Posterior vena cava (tissue), 2 donors: Measurements from ENCODE around the gene SLC35E1. TPM values are rescaled to one million over a fixed set of nuclear protein-coding genes. Genes with fewer than 3 reads are reported as not detected.

Experiments
- DNase-seq: peaks from one replicate; pipeline ENCODE4 v3.0.0-alpha.2; 2020; ENCODE audit warnings: low spot score
- intact Hi-C, 2 donors: fragments of 100-400 bp; cut with DNase I; formaldehyde crosslinking; loops; one replicate each; pipeline versions ENCODE4 v1.14.1 to v1.14.2; 2022 to 2023
- total RNA-seq, 2 donors: library from RNA; stranded (reverse); fragmentation: NEBNext Ultra II Directional; extraction: Animal tissue kit (Norgen Biotek cat#: 25700); gene quantifications; one replicate each; pipeline ENCODE4 v1.2.1, GENCODE V29; 2021
- donor health status: DM: yes; HTN: yes; CAD: no.
- donor health status: DM: yes; HTN: yes; CAD: no.

The SLC35E1 gene
- total RNA-seq, 2 donors from 2014 or later: 30.8 to 33.6 TPM

DNA sequence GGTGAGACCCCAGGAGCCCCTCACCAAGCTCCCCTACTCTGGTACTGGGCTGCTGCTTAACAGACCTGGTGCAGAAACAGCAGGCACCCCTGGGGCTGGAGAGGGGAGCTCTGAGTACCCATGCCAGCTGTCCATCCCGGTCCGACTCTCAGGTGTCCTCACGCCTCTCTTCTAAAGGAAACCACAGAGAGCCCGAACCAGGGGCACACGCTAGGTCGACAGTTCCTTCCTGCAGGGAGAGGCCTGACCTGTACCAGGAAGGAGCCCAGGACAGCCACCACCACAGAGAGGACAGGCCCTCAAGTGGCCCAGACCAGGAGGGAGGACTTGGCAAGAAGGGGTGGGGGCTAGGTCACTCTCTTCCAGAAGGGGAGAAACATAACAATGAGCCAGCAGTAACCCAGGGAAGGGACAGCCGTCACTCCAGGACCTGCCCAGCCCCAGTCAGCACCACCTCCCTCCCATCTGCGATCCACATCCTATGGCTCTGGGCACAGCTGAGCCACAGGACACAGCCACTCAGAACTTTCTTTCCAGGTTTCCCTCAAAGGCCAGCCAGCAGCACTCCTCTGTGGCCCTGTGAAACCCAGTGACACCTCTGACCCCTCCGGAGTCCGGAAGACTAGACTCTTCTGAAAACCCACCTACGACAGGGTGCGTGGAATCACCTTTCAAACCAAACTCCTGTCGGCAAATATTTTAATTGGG, 13.0 kb upstream of the SLC35E1 start:
- no peak for DNase-seq
- intact Hi-C loops: no loop called here

DNA sequence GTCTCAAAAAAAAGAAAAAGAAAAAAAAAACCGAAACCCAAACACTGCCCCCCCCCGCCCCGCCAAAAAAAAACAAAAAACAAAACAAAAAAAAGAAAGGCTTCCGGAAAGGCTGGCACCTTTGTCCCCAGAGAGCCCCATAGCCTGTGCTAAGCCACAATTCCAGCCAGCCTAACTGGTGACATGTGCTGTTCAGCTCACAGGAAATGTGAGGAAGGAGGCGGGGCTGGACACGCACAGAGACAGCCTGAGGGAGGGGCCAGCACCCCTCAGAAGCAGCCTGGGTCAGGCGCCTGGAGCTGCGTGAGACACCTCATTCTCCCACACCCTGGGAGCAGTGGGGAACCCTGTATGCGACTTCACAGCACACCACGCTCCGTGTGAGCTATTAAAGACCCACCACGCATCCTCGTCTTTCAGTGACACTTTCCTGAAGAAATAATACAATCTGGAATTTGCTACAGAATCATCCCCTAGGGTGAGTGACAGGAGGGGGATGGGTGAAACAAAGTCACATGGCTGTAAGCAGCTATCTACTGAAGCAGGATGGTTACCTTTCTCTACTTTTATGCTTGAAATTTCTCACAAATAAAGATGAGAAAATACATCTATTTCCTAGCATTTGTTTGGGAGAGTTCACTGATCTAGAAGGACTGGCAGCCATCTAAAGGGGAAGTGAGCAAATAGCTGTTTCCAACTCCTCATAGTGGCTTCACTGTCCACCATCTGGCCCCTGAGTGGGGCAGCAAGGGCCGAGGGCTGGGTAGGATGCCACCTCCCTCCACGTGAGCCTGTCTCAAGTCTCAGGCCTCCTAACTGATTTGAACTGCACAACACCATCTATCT, 12.3 kb upstream of the SLC35E1 start:
- peak; percentile 92 for DNase-seq
- intact Hi-C loops: no loop called here

DNA sequence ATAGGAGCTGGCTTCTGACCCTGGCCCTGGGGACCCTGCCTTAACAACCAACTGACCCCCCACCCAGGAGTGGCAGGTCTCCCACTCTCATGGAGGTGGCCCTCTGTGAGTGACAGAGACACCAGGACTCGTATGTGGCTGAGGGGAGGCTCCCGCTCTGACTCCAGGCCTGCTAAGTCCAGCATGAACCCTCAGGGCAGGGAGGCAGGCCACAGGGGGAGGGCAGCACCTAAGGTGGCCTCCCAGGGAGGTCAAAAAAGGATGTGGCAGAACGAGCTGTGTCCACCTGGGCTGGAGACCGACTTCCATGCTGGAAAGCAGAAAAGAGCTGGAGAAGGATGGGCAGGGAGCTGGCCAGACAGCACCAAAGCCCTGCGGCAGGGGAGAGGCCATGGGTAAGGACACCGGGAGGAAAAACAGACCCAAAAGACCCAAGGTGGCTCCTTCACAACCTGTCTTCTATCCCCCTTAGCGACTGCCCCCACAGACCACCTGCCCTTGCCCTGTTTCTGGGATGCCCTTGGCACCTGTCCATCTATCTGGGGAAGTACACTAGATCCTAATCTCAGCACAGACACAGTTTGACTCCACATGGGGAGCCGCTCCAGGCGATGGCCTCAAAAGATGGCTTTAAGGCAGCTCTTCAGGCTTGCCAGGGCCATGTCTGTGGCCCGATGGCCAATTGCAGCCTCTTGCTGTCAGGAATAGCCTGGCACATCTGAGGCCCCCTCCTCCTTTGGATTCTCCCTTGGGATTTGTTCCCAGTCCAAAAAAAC, 10.5 kb upstream of the SLC35E1 start:
- intact Hi-C loops: no loop called here
- no peak for DNase-seq

DNA sequence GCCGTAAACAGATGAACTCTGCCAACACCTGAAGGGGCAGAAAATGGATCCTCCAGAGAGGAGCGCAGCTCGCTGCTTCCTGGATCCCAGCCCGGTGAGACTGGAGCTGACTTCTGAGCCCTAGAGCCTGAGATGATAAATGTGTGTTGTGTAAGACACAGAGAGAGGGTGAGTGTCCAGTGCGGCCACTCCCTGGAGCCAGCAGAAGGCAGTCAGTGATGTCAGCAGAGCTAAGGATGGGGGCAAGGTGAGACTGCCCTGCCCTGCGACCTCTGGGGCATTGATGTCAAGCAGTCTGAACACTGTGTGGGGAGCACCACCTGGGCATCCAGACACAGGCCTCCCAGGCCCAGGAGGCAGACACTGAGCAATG, 9.7 kb upstream of the SLC35E1 start:
- peak; percentile 84 for DNase-seq
- intact Hi-C loops: no loop called here

DNA sequence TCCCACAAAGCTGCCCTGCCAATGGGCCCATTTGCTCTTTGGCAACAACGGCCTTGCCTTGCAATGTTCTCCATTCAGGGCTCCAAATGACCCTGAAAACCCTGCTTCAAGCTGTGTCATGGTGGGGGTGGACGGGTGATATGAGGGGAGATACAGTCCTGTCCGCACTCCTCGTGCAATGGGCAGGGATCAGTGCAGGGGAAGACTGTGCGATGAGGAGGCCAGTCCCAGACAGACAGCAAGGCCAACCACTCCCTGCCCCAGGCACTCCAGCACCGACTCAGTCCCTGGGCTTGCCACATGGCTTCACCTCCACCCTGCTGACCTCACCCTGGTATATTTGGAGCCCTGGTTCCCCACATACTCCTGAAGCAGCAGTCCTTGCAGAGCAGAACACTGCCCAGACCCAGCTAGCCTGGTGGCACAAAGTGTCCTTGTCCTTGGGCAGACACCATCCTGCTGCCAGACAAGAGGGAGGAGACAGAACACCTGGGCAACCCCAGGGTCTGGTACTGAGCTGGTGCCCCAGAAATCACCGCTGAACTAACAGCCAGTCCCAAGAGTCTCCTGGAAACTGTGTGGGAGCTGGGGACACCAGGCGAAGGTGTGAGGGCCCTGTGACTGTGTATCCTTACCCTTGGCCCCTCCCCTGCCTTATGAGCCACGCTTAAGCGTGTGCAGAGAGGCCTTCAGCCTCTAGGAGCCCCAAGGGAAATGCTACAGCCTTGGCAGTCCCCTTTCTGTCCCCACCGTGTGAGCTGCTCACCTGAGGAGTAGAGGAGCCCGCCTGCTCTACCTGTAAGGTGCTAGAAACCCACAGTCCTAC, 9.1 kb upstream of the SLC35E1 start:
- intact Hi-C loops: no loop called here
- no peak for DNase-seq

DNA sequence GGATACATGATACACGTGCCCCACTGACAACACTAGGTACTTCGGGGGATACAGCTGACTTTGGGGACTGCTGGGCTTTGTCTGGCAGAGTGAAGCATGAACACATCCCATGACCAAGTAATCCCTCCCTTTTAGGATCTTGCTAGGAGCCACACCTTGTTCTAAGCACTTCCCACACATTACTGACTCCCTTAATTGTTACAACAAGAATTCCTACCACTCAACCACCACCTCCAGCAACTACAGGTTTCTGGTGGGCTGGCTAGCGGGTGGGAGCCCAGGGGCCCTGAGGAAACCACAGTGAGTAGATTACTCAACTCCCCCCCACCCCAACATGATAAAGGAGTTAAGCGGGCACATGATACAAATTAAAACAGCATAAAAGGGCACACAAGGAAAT, 7.2 kb upstream of the SLC35E1 start:
- no peak for DNase-seq
- intact Hi-C loops: loop anchor here (10.0 kb wide), 1 partner anchor 45 kb away; the partner anchor contains the start of gene MED26 (in 2 of the 2)

DNA sequence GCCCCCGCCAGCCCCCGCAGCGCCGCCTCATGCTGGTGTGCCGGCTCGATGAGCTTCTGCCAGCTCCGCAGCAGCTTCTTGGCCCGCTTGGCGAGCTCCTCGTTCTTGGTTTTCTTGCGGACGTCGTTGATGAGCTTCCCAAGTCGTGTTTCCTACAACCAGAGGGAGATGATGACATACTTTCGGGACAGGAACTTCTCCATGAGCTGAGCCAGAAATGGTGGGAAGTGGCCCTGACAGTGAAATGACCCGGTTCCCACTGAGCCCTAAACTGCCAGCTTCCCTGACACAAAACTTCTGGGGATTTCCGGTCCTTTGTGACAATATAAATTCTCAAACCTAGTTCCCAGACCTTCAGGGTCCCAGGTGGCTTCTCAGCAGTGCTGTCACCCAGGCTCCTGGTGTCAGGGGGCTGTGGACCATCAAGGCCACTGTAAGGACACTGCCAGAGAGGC, 5.3 kb upstream of the SLC35E1 start:
- intact Hi-C loops: loop anchor here (10.0 kb wide), 1 partner anchor 47 kb away; the partner anchor contains the start of gene MED26 (in 2 of the 2)
- no peak for DNase-seq

DNA sequence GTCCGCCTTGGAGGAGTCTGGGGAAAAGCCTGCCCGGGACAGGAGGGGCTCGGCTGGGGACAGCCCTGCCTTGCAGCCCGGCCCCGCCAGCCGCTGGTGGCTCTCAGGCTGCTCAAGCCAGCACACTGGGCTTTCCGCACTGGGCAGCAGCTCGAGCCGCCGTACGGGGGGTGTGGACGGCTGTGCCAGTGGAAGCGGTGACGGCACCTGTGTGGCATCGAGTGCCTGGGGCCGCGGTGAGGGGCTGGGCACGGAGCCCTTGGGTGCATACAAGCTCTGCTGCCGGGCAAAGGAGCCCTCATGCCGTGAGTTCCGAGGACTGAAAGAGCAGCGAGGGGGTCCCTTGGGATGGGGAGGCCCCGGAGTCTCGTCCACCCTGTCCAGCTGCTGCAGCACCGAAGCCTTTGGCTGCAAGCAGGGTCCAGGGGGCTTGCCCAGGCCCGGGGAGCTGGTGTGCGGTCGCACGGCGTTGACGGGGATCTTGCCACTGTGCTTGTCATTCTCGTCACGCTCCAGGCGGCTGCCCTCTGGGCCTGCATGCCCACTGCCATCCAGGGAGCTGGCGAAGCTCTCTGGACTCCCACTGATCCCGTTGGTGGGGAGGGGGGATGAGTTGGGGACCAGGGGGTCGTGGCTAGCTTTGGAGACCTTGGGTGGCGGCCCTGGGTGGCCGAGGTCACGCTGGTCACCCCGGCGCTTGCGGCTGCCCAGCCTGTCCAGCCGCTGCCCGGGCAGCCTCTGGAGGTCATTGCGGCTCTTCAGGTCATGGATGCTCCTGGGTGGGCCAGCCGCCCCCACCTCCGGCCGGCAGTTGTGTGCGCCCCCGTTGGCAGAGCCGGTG, 4.7 kb upstream of the SLC35E1 start:
- intact Hi-C loops: loop anchor here (10.0 kb wide), 1 partner anchor 48 kb away; the partner anchor contains the start of gene MED26 (in 2 of the 2)

DNA sequence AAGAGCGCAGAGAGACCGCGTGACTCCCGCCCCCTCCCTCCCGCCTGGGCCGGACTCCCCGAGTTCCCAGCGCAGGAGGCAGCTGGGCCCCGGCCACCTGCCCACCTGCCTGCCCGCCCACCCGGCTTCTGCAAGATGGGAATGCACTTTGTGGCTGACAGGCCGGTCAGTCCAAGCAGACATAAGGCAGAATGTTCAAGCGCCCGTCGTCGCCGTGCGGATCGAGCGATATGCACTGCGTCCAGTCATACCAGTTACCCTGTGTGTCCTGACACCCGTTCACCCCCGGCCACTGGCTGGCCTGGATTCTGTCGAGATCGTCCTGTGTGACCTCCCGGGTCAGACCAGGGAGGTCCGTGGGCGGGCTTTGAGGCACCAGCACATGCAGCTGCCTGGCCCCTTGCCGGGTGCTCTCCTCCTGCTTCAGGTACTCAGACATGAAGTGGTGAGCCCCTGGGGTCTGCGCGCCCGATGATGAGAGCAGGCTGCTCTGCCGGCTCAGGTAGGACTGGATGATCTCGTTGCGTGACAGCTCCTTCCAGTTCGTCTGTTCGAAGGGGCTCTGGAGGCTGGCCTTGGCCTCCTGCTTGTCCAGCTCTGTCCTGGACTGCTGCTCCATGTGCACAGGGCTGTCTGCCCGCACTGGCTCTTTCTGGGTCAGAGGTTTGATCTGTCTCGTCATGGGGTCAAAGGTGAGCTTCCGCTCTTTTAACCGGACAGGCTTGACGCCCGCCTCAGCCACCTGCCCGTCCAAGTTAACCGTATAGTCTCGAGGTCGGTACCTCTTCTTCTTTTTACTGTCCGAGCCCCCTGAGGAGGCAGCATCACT, 3.9 kb upstream of the SLC35E1 start:
- intact Hi-C loops: loop anchor here (10.0 kb wide), 1 partner anchor 49 kb away; the partner anchor contains the start of gene MED26 (in 2 of the 2)
- no peak for DNase-seq

More for the DNA sequence above, 4.7 kb upstream of the SLC35E1 start:
- DNase-seq: no peak

DNA sequence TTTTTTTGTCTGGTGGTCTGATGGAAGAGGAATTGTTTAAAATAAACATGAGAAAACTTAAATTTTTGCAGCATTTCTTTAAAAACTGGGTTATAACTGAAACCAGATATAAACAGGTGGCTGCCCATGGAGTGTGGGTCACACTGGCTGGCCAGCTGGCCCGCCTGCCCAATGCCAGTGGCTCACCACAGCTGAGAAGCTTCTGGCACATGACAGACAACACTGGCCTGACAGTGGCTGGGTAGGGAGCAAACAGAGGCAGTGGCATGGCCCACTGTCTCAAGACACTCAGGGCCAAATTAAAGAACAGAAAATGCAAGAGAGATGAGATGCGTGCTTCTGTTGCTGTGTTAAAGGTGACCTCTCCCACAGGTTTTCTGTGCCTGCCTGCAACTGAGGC, 3.1 kb upstream of the SLC35E1 start:
- no peak for DNase-seq
- intact Hi-C loops: loop anchor here (10.0 kb wide), 1 partner anchor 50 kb away; the partner anchor contains the start of gene MED26 (in 2 of the 2)

DNA sequence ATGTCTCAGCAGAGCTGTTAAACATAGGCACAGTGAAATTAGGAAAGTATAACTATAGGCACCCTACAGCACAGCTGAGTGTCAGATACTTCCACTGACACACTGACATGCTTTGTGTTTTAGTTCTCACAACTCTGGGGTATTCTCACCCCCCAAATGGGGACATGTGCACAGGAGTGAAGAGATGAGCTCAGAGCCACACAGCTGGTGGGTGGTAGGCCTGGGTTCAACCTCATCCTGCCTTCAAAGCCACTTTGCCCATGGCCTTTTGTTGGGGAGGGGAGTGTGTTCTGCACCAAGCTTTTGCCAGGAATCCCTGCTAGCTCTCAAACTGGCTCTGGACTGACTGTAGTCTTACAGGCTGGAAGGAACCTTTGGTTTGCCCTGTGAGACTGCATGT, 1.7 kb upstream of the SLC35E1 start:
- intact Hi-C loops: loop anchor here (10.0 kb wide), 1 partner anchor 51 kb away; the partner anchor contains the start of gene MED26 (in 2 of the 2)
- no peak for DNase-seq

DNA sequence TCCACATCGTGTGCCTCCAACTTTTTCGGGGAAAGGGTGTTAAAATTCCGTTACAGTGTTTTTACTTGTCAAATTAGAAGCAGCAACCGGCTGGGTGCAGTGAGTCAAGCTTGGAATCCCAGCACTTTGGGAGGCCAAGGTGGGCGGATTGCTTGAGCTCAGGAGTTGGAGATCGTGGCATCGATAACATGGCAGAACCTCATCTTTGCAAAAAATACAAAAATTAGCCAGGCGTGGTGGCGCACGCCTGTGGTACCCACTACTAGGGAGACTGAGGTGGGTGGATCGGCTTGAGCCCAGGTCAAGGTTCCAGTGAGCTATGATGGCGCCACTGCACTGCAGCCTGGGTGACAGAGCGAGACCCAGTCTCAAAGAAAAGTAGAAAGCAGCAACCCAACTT, 1.1 kb upstream of the SLC35E1 start:
- DNase-seq: no peak
- intact Hi-C loops: loop anchor here (10.0 kb wide), 1 partner anchor 52 kb away; the partner anchor contains the start of gene MED26 (in 2 of the 2)

DNA sequence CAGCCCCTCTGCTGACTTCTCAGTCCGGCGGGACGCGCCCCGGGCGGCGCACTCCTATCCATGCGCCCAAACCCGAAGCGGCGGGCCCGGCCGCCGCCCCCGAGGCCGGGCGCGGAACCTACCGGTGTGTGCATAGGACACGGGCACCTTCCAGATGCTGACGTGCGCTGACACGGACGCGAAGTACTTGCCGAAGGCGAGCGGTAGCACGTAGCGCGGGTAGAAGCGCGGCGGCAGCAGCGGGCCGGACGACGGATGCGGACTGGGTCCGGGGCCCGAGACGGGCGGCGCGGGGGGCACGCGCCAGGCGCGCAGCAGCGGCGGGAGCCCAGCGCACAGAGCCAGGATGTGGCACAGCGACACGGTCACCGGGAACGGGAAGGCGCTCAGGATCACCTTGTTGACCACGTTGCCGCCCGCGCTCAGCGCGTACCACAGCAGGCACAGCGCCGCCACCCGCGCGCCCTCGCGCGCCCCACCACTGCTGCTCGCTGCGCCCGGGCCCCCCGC, 338 bp downstream of the SLC35E1 start:
- no peak for DNase-seq

DNA sequence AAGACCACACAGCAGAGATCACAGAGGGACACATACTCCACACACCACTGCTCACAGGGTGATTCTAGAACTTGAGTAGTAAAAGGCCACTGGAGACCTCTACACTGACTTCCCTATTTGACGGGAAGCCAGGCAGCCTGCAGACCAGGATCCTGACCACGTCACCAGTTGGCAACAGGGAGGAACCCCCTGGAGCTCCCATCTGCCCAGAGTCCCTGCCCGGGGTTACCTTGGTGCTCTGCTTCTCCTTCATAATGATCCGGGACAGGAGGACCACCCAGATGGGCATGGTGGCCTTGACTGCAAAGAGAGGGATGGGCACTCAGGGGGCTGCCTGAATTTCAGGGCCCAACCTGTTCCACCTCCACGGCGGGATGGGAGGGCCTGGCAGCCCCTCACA, 932 bp downstream of the SLC35E1 start:
- intact Hi-C loops: loop anchor here (10.0 kb wide), 1 partner anchor 54 kb away; the partner anchor contains the start of gene MED26 (in 2 of the 2)
- no peak for DNase-seq

More for the DNA sequence above, 338 bp downstream of the SLC35E1 start:
- intact Hi-C loops: loop anchor here (10.0 kb wide), 1 partner anchor 53 kb away; the partner anchor contains the start of gene MED26 (in 2 of the 2)

DNA sequence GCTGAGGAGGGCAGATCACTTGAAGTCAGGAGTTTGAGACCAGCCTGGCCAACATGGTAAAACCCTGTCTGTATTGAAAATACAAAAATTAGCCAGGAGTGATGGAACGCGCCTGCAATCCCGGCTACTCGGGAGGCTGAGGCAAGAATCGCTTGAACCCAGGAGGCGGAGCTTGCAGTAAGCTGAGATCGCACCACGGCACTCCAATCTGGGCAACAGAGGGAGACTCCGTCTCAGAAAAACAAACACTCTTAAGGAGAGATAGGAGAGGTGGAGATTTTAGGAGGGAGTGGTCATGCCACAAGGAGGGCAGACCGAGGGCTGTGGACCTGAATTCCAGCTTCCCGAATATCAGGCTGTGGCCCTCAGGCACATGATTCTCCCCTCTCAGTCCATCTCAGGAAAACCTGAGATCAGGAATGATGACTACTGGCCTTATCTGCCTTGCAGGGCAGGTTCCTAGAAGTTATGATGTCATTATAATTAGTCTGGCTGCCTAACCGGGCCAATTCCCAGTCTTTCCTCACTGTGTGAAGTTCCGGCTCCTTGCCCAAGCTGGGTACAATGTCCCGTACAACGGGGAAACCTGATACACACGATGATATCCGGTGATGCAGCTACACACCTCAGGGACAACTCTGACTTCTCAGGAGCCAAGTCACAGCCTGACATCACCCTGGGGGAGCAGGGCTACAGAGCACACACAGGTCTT, 2.5 kb downstream of the SLC35E1 start:
- intact Hi-C loops: loop anchor here (10.0 kb wide), 1 partner anchor 55 kb away; the partner anchor contains the start of gene MED26 (in 2 of the 2)
- DNase-seq: no peak

DNA sequence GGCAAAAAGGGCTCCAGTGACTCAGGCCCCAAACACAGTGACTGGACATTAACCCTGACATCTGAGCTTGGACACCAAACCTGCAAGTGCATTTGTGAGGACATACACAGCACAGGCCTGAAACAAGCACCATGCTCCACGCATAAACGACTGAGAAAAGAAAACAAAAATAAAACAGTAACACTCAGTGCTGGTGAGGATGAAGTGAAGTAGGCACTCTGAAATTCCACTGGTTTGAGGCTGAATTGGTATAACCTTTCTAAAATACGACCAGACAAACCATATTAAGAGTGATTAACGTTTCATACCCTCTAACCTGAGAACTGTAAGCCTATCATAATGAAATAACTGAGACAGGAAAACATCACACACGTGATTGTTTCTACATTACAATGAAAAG, 5.5 kb downstream of the SLC35E1 start:
- DNase-seq: no peak
- intact Hi-C loops: no loop called here
